GM23338 (cell line): ENCODE data around the gene TFPI. TPM values are rescaled to one million over a fixed set of nuclear protein-coding genes. Genes with fewer than 3 reads are reported as not detected.

Experiments used
- ATAC-seq: fragments of 200-7000 bp; cut with Tn5 transposase; 3 replicates; pipeline ENCODE4 v1.9.1; 2020
- DNase-seq: peaks from one replicate; pipeline ENCODE4 v3.0.0-alpha.2; 2015; ENCODE audit warnings: low spot score
- H2AFZ ChIP-seq: fragments of 200-600 bp; sonication (generic); 2 replicates; pipeline ENCODE4 v1.8.0; 2016; ENCODE audit warnings: antibody characterized with exemption, mild to moderate bottlenecking, moderate library complexity
- H3F3A ChIP-seq: fragments of 200-600 bp; sonication (generic); replicated peaks from 2 replicates; pipeline ENCODE4 v1.8.0; 2017; ENCODE audit warnings: antibody characterized with exemption, mixed run types, low read depth
- H3K27ac ChIP-seq: fragments of 200-600 bp; sonication (generic); 2 replicates; pipeline ENCODE4 v1.6.1; 2016; ENCODE audit warnings: low read depth
- H3K27me3 ChIP-seq: fragments of 200-600 bp; sonication (generic); 2 replicates; pipeline ENCODE4 v1.8.0; 2016; ENCODE audit warnings: mild to moderate bottlenecking, mixed run types, moderate library complexity; ENCODE audit not compliant: insufficient read depth
- H3K36me3 ChIP-seq: fragments of 200-600 bp; sonication (generic); 2 replicates; pipeline ENCODE4 v1.8.0; 2016; ENCODE audit warnings: mild to moderate bottlenecking; ENCODE audit not compliant: insufficient read depth
- H3K4me1 ChIP-seq: fragments of 200-600 bp; sonication (generic); 2 replicates; pipeline ENCODE4 v1.8.0; 2016; ENCODE audit warnings: mild to moderate bottlenecking, moderate library complexity; ENCODE audit not compliant: insufficient read depth
- H3K4me2 ChIP-seq: fragments of 200-600 bp; sonication (generic); 2 replicates; pipeline ENCODE4 v1.7.1; 2017; ENCODE audit warnings: mixed run types
- H3K4me3 ChIP-seq: fragments of 200-600 bp; sonication (generic); 2 replicates; pipeline ENCODE4 v1.6.1; 2016; ENCODE audit warnings: mixed run types
- H3K79me2 ChIP-seq: fragments of 200-600 bp; sonication (generic); replicated peaks from 2 replicates; pipeline ENCODE4 v1.8.0; 2017; ENCODE audit warnings: mild to moderate bottlenecking; ENCODE audit not compliant: insufficient read depth
- H3K9me2 ChIP-seq: fragments of 200-600 bp; sonication (generic); 2 replicates; pipeline ENCODE4 v1.8.0; 2017; ENCODE audit not compliant: insufficient read depth
- H4K20me1 ChIP-seq: fragments of 200-600 bp; sonication (generic); replicated peaks from 2 replicates; pipeline ENCODE4 v1.8.0; 2017; ENCODE audit warnings: mild to moderate bottlenecking; ENCODE audit not compliant: insufficient read depth
- H3K27ac Mint-ChIP-seq: 2 replicates; pipeline ENCODE4 v1.8.0; 2020; ENCODE audit warnings: inconsistent platforms, mild to moderate bottlenecking, moderate library complexity, mixed read lengths
- H3K27me3 Mint-ChIP-seq: 3 replicates; pipeline ENCODE4 v1.8.0; 2022; ENCODE audit warnings: low read depth, mild to moderate bottlenecking, moderate library complexity, mixed read lengths, inconsistent platforms; ENCODE audit not compliant: insufficient read depth, poor library complexity
- H3K36me3 Mint-ChIP-seq: 3 replicates; pipeline ENCODE4 v1.8.0; 2021; ENCODE audit warnings: low read depth, mild to moderate bottlenecking, inconsistent platforms, moderate library complexity, mixed read lengths
- H3K4me1 Mint-ChIP-seq: 3 replicates; pipeline ENCODE4 v1.8.0; 2020; ENCODE audit warnings: mild to moderate bottlenecking, inconsistent platforms, mixed read lengths
- H3K4me3 Mint-ChIP-seq: 3 replicates; pipeline ENCODE4 v1.8.0; 2021; ENCODE audit warnings: moderate library complexity, mild to moderate bottlenecking, inconsistent platforms, mixed read lengths
- H3K9me3 Mint-ChIP-seq: 3 replicates; pipeline ENCODE4 v1.8.0; 2020; ENCODE audit warnings: moderate library complexity, mild to moderate bottlenecking, inconsistent platforms, mixed read lengths
- CREB1 ChIP-seq: fragments of 250-450 bp; sonication (Bioruptor Pico); IDR thresholded peaks from 2 replicates; pipeline ENCODE4 v1.5.0; 2020; ENCODE audit warnings: low read depth, mild to moderate bottlenecking, moderate library complexity
- CTCF ChIP-seq, 2 experiments: fragments of 200-600 bp in 1 of 2; sonication (generic) in 1 of 2; conservative IDR thresholded peaks; 2 replicates each; pipeline versions ENCODE4 v1.5.1 to v1.6.1; 2016 to 2017; ENCODE audit warnings: antibody characterized with exemption in 2 of 2, low read depth in 2 of 2, mild to moderate bottlenecking in 2 of 2, moderate library complexity in 1 of 2
- EZH2 ChIP-seq: fragments of 200-600 bp; sonication (generic); IDR thresholded peaks from one replicate; pipeline ENCODE4 v1.8.0; 2017; ENCODE audit warnings: antibody characterized with exemption, mild to moderate bottlenecking, low read depth; ENCODE audit not compliant: unreplicated experiment
- EZH2phosphoT487 ChIP-seq: fragments of 200-600 bp; sonication (generic); IDR thresholded peaks from one replicate; pipeline ENCODE4 v1.8.1; 2018; ENCODE audit warnings: antibody characterized with exemption; ENCODE audit not compliant: unreplicated experiment
- JUNB ChIP-seq: IDR thresholded peaks from one replicate; pipeline ENCODE4 v1.6.1; 2016; ENCODE audit warnings: antibody characterized with exemption; ENCODE audit not compliant: unreplicated experiment
- NANOG ChIP-seq: IDR thresholded peaks from 2 replicates; pipeline ENCODE4 v1.6.1; 2016; ENCODE audit warnings: antibody characterized with exemption, borderline replicate concordance
- POLR2AphosphoS5 ChIP-seq: IDR thresholded peaks from 2 replicates; pipeline ENCODE4 v1.6.1; 2016; ENCODE audit warnings: antibody characterized with exemption, low read depth
- REST ChIP-seq: IDR thresholded peaks from one replicate; pipeline ENCODE4 v1.6.1; 2018; ENCODE audit warnings: antibody characterized with exemption; ENCODE audit not compliant: unreplicated experiment
- STAT1 ChIP-seq: IDR thresholded peaks from one replicate; pipeline ENCODE4 v1.6.1; 2016; ENCODE audit warnings: antibody characterized with exemption; ENCODE audit not compliant: unreplicated experiment
- ZNF114 ChIP-seq: fragments of 250-450 bp; sonication (Bioruptor Pico); IDR thresholded peaks from 2 replicates; pipeline ENCODE4 v1.5.0; 2020; ENCODE audit warnings: mild to moderate bottlenecking, moderate library complexity
- ZNF331 ChIP-seq: fragments of 250-450 bp; sonication (Bioruptor Pico); IDR thresholded peaks from 2 replicates; pipeline ENCODE4 v1.5.0; 2020; ENCODE audit warnings: low read depth, mild to moderate bottlenecking, moderate library complexity
- ZNF462 ChIP-seq: fragments of 250-450 bp; sonication (Bioruptor Pico); IDR thresholded peaks from 2 replicates; pipeline ENCODE4 v1.5.0; 2020; ENCODE audit warnings: mild to moderate bottlenecking, moderate library complexity
- polyA plus RNA-seq: library from polyadenylated mRNA; unstranded; fragments of >200 nt; fragmentation: Nextera tagmentation; extraction: Ambion mirVana; gene quantifications from 2 replicates; pipeline ENCODE4 v1.2.1, GENCODE V29; 2016
- total RNA-seq: library from RNA; depleted of rRNA; stranded (reverse); fragments of >200 nt; shearing (Covaris generic); gene quantifications from 2 replicates; pipeline ENCODE4 v1.2.3, GENCODE V29; 2014
- TF ChIP-seq, protein P1 (sequence below): IDR thresholded peaks from 2 replicates; pipeline ENCODE4 v1.6.1; 2016; ENCODE audit warnings: antibody characterized with exemption

Gene TFPI
- total and polyA plus RNA-seq, 2 experiments from 2014 or later: 1.8 to 1.9 TPM

- Histone ChIP-seq H3K79me2 (no peaks in the 10 kb centered on the region), H3K4me2 (no peak overlapping the region), H2AFZ (no peak overlapping the region), H3K27me3 (no peaks in the 10 kb centered on the region), H3K9me2 (no peaks in the 10 kb centered on the region), H3K4me1 (peaks cover 8% of the 10 kb centered on the region; the same call in 1 of the 2 replicates), H3K27ac (no peak overlapping the region), H3F3A (no peaks in the 10 kb centered on the region), H3K4me3 (no peak overlapping the region), H3K36me3 (no peaks in the 10 kb centered on the region), H4K20me1 (no peaks in the 10 kb centered on the region)
- Mint-ChIP-seq H3K4me1 (peaks cover 12% of the 10 kb centered on the region), H3K9me3 (peaks cover 4% of the 10 kb centered on the region; the same call in 2 of the 3 replicates), H3K27me3 (peaks cover 2% of the 10 kb centered on the region), H3K27ac (no peak overlapping the region), H3K4me3 (no peak overlapping the region), H3K36me3 (peaks cover 4% of the 10 kb centered on the region; the same call in 2 of the 3 replicates)
- TF ChIP-seq REST: no peak
- TF ChIP-seq NANOG: no peak
- no peak for TF ChIP-seq CREB1
- no peak for TF ChIP-seq EZH2
- TF ChIP-seq EZH2phosphoT487: no peak
- TF ChIP-seq ZNF114 (CRISPR knock-in tag): no peak
- no peak for TF ChIP-seq ZNF462 (CRISPR knock-in tag)
- TF ChIP-seq, protein P1, sequence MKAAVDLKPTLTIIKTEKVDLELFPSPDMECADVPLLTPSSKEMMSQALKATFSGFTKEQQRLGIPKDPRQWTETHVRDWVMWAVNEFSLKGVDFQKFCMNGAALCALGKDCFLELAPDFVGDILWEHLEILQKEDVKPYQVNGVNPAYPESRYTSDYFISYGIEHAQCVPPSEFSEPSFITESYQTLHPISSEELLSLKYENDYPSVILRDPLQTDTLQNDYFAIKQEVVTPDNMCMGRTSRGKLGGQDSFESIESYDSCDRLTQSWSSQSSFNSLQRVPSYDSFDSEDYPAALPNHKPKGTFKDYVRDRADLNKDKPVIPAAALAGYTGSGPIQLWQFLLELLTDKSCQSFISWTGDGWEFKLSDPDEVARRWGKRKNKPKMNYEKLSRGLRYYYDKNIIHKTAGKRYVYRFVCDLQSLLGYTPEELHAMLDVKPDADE: no peak
- no peak for TF ChIP-seq POLR2AphosphoS5
- TF ChIP-seq STAT1: no peak
- no peak for TF ChIP-seq ZNF331 (CRISPR knock-in tag)
- no peak for TF ChIP-seq CTCF (conservative IDR thresholded peaks at IDR 0.05; ENCODE audit: low read depth in 2 of 2)
- TF ChIP-seq JUNB: no peak
- DNase-seq (no peak), ATAC-seq (no peak)
Observed at GRCh38 chr2:187567126-187567525, 12.9 kb upstream of the TFPI start.
